HEK293T (cell line): Measurements from ENCODE around the gene SLC27A1.

ENCODE experiments used
- CTCF ChIA-PET: fragments of 350-600 bp; formaldehyde crosslinking; extraction: SDS; loops from one replicate; lab custom pipeline; 2021; ENCODE audit warnings: antibody characterized with exemption, inconsistent platforms; lab: Yijun Ruan, JAX
- POLR2A ChIA-PET: fragments of 350-600 bp; formaldehyde crosslinking; extraction: SDS; loops from one replicate; lab custom pipeline; 2020; ENCODE audit warnings: antibody characterized with exemption, inconsistent platforms; lab: Yijun Ruan, JAX
- DNase-seq: peaks from one replicate; pipeline ENCODE4 v3.0.0; 2012; ENCODE audit warnings: mixed read lengths; ENCODE audit errors: extremely low spot score
- ARNT ChIP-seq: fragments of 450-650 bp; IDR thresholded peaks from 2 replicates; pipeline ENCODE4 v1.6.1; 2017; ENCODE audit warnings: mild to moderate bottlenecking
- BHLHE40 ChIP-seq: fragments of 450-650 bp; IDR thresholded peaks from 2 replicates; pipeline ENCODE4 v1.6.1; 2016; ENCODE audit warnings: mild to moderate bottlenecking, moderate library complexity, borderline replicate concordance
- CTBP1 ChIP-seq: fragments of 450-650 bp; IDR thresholded peaks from 2 replicates; pipeline ENCODE4 v1.6.1; 2016; ENCODE audit warnings: borderline replicate concordance
- ELF4 ChIP-seq: fragments of 450-650 bp; IDR thresholded peaks from 2 replicates; pipeline ENCODE4 v1.6.1; 2017; ENCODE audit warnings: antibody characterized with exemption
- FOXA1 ChIP-seq: fragments of 450-650 bp; IDR thresholded peaks from 2 replicates; pipeline ENCODE4 v1.6.1; 2016; ENCODE audit warnings: mild to moderate bottlenecking
- FOXK2 ChIP-seq: fragments of 450-650 bp; IDR thresholded peaks from 2 replicates; pipeline ENCODE4 v1.6.1; 2016; ENCODE audit warnings: mild to moderate bottlenecking
- FOXM1 ChIP-seq: fragments of 450-650 bp; IDR thresholded peaks from 2 replicates; pipeline ENCODE4 v1.6.1; 2017; ENCODE audit warnings: mild to moderate bottlenecking, borderline replicate concordance
- HDGF ChIP-seq: fragments of 450-650 bp; IDR thresholded peaks from 2 replicates; pipeline ENCODE4 v1.6.1; 2017; ENCODE audit warnings: antibody characterized with exemption, borderline replicate concordance
- L3MBTL2 ChIP-seq: fragments of 450-650 bp; conservative IDR thresholded peaks from 2 replicates; pipeline ENCODE4 v1.6.1; 2016; ENCODE audit warnings: mild to moderate bottlenecking
- LEF1 ChIP-seq: fragments of 450-650 bp; IDR thresholded peaks from 2 replicates; pipeline ENCODE4 v1.6.1; 2017; ENCODE audit warnings: mild to moderate bottlenecking, borderline replicate concordance
- NFRKB ChIP-seq: fragments of 450-650 bp; IDR thresholded peaks from 2 replicates; pipeline ENCODE4 v1.6.1; 2016; ENCODE audit warnings: mild to moderate bottlenecking, moderate library complexity
- SP1 ChIP-seq: fragments of 450-650 bp; IDR thresholded peaks from 2 replicates; pipeline ENCODE4 v1.6.1; 2017
- SUZ12 ChIP-seq: fragments of 450-650 bp; IDR thresholded peaks from 2 replicates; pipeline ENCODE4 v1.6.1; 2016; ENCODE audit warnings: mild to moderate bottlenecking
- TARDBP ChIP-seq: fragments of 450-650 bp; IDR thresholded peaks from 2 replicates; pipeline ENCODE4 v1.6.1; 2016
- ZNF384 ChIP-seq: fragments of 450-650 bp; IDR thresholded peaks from 2 replicates; pipeline ENCODE4 v1.6.1; 2016
- TF ChIP-seq, protein P1 (sequence below): fragments of 450-650 bp; IDR thresholded peaks from 2 replicates; pipeline ENCODE4 v1.6.1; 2016

Gene SLC27A1

DNA sequence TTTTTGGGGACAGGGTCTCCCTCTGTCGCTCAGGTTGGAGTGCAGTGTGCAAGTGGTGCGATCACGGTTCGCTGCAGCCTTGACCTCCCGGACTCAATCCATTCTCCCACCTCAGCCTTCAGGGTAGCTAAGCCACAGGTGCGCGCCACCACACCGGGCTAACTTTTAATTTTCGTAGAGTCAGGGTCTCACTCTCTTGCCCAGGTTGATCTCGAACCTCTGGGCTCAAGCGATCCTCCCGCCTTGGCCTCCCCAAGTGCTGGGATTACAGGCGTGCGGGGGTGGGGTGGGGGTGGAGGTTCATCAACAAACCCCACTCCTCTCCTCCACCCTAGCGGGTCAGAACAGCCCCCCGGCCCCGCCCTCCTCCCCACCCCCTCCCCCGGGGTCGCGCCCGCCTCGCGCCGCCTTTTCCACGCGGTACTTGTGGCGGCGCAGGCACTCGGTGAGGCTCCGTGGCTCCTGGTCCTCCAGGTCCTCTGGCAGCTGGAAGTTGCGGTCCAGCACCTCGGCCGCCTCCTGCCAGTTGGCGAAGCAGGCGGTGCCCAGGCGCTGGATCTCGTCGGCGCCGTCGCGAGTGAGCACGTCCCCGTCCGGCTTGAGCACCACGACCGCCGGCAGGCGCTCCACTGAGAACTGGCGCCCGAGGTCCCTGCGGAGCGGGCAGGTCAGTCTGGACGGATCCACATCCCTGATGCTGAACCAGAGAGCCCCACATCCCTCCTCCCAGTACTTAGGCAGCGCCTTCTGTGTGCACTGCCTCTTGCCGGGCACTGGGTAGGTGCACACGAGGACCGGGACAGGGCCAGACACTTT, 14.8 kb upstream of the SLC27A1 start:
- ChIA-PET POLR2A (no interaction called here), CTCF (interaction anchor here (1.4 kb wide), 1 partner anchor 40 kb away, joined by 4 read pairs; no protein-coding TSS in a partner anchor)
- no peak for DNase-seq
- no peak for TF ChIP-seq CTBP1
- TF ChIP-seq NFRKB: no peak
- no peak for TF ChIP-seq SP1
- no peak for TF ChIP-seq BHLHE40
- TF ChIP-seq TARDBP: no peak
- no peak for TF ChIP-seq ARNT
- no peak for TF ChIP-seq FOXM1
- no peak for TF ChIP-seq L3MBTL2
- TF ChIP-seq ELF4: no peak
- TF ChIP-seq, protein P1, sequence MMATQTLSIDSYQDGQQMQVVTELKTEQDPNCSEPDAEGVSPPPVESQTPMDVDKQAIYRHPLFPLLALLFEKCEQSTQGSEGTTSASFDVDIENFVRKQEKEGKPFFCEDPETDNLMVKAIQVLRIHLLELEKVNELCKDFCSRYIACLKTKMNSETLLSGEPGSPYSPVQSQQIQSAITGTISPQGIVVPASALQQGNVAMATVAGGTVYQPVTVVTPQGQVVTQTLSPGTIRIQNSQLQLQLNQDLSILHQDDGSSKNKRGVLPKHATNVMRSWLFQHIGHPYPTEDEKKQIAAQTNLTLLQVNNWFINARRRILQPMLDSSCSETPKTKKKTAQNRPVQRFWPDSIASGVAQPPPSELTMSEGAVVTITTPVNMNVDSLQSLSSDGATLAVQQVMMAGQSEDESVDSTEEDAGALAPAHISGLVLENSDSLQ: no peak
- no peak for TF ChIP-seq HDGF
- no peak for TF ChIP-seq FOXA1

DNA sequence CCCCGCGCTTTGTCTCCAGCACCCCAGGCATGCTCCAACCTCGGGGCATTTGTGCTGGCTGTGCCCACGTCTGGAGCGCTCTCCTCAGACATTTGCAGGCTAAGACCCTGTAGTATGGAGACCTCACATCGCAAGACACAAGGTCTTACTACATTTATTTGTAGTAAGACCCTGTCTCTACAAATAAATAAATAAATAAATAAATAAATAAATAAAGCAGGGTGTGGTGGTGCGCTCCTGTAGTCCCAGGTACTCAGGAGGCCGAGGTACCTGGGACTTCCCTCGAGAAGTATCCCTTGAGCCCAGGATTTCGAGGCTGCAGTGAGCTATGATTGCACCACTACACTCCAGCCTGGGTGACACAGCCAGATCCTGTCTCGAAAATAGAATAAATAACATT, 14.2 kb upstream of the SLC27A1 start:
- no peak for TF ChIP-seq BHLHE40
- no peak for TF ChIP-seq SP1
- no peak for TF ChIP-seq ZNF384
- TF ChIP-seq LEF1: no peak
- no peak for TF ChIP-seq TARDBP
- TF ChIP-seq ARNT: no peak
- no peak for TF ChIP-seq ELF4
- no peak for TF ChIP-seq HDGF
- ChIA-PET CTCF (interaction anchor here (0.6 kb wide), 1 partner anchor 38 kb away, joined by 3 read pairs; no protein-coding TSS in a partner anchor), POLR2A (no interaction called here)
- no peak for DNase-seq

DNA sequence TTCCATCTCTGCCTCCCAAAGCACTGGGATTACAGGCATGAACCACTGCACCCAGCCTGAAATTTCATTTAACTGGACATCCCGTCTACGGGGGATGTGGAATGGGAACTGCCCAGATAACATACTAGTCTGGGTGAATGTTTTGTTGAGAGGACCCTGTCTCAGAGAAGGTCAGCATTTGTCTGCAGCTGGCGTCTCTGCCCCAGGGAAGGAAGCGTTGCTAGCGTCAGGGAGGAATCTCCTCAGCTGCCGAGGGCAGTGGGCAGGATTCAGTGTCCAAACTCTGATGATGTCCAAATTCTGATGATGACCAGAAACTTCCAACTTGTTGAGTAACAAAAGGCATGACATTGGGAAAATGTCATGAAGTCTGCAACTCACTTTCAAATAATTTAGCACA, 12.7 kb upstream of the SLC27A1 start:
- CTCF ChIA-PET: interaction anchor here (1.4 kb wide), 1 partner anchor 10 kb away, joined by 4 read pairs; the partner anchor contains the start of gene TMEM221
- POLR2A ChIA-PET: interaction anchor here (0.6 kb wide), 1 partner anchor 99 kb away, joined by 3 read pairs; no protein-coding TSS in a partner anchor
- no peak for DNase-seq
- TF ChIP-seq ARNT (no peak), TARDBP (no peak), NFRKB (no peak), L3MBTL2 (no peak)

DNA sequence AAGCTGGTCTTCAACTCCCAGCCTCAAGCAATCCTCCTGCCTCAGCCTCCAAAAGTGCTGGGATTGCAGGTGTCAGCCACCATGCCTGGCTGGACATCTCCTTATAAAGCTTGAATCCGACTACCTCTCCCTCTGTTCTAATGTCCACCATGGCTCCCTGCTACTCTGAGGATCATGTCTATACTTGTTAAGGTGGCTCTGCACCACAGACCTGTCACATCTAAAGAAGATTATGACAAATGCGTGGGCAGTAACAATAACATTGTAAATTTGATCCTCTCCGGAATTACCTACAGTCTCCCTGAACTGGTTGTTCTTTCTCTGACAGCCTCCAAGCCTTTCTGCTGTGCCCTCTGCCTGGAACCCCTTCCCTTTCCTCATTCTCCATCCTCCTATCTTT, 11.4 kb upstream of the SLC27A1 start:
- no peak for TF ChIP-seq FOXA1
- TF ChIP-seq SUZ12: no peak
- TF ChIP-seq TARDBP: no peak
- no peak for TF ChIP-seq LEF1
- TF ChIP-seq ZNF384: no peak
- TF ChIP-seq L3MBTL2: no peak
- no peak for TF ChIP-seq CTBP1
- TF ChIP-seq FOXK2: no peak
- TF ChIP-seq HDGF: no peak
- TF ChIP-seq SP1: no peak
- no peak for TF ChIP-seq FOXM1
- TF ChIP-seq ARNT: no peak
- no peak for TF ChIP-seq BHLHE40
- no peak for TF ChIP-seq ELF4
- POLR2A ChIA-PET: no interaction called here
- DNase-seq: no peak
- CTCF ChIA-PET: interaction anchor here (0.6 kb wide), 1 partner anchor 111 kb away, joined by 3 read pairs; no protein-coding TSS in a partner anchor

DNA sequence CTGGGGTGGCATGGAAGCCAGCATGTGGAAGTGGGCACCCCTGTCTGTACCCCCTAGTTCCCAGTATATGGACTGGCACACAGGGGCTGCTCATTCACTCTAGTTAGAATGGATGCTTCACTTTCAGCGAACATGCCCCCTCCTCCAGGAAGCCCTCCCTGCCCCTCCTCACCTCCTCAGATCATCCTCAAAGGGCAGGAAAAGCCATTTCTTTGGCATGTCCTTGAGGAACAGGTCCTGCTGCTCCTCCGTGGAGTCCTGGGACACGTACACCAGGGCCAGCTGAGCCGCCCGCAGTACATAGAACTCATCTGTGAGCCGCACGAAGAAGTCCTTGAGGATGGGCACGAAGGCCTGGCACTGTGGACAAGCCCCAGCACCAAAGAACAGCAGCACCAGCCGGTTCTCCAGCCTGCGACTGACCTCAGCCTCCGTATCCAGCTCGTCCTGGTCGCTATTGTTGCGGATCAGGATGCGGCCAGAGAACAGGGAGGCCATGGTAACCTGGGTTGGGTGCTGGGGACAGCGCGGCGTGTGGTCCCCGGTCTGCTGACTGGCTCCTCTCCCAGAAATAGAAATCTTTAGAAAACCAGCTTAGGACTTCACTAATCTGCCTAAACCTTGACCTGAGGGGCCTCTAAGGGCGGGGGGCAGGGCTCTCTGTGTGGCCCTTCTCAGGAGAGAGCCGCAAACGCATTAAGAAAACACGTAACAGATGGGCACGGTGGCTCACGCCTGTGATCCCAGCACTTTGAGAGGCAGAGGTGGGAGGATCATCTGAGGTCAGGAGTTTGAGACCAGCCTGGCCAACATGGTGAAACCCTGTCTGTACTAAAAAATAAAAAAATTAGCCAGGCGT, 9.7 kb upstream of the SLC27A1 start, which contains the start of gene NXNL1:
Gene NXNL1, minus strand, starts transcription at position 555 of the 859 bp plus-strand sequence. Its CDS starts 57 bp downstream, at position 498.
- no peak for DNase-seq
- TF ChIP-seq, protein P1: no peak
- no peak for TF ChIP-seq FOXK2
- TF ChIP-seq FOXM1: no peak
- no peak for TF ChIP-seq CTBP1
- TF ChIP-seq FOXA1: no peak
- TF ChIP-seq BHLHE40: no peak
- TF ChIP-seq ZNF384: no peak
- no peak for TF ChIP-seq HDGF
- TF ChIP-seq L3MBTL2: no peak
- no peak for TF ChIP-seq LEF1
- TF ChIP-seq TARDBP: no peak
- TF ChIP-seq ELF4: no peak
- TF ChIP-seq SP1: no peak
- TF ChIP-seq NFRKB: no peak
- TF ChIP-seq SUZ12: no peak
- TF ChIP-seq ARNT: no peak
- ChIA-PET POLR2A (interaction anchor here (1.0 kb wide), 1 partner anchor 10 kb away, joined by 3 read pairs; no protein-coding TSS in a partner anchor), CTCF (interaction anchor here (0.8 kb wide), 1 partner anchor 12 kb away, joined by 4 read pairs; the partner anchor contains the start of gene TMEM221)
